Left ventricle myocardium inferior (tissue), 1 donor: ENCODE results near the gene SLC1A2. TPM values are rescaled to one million over a fixed set of nuclear protein-coding genes. Genes with fewer than 3 reads are reported as not detected.

Experiments
- DNase-seq: peaks from one replicate; pipeline ENCODE4 v3.0.0-alpha.2; 2020
- H3K27ac ChIP-seq: fragments of 200-600 bp; replicated peaks from 2 replicates; pipeline ENCODE4 v1.8.0; 2021
- H3K27me3 ChIP-seq: fragments of 200-600 bp; 2 replicates; pipeline ENCODE4 v1.8.0; 2021; ENCODE audit warnings: low read depth
- H3K36me3 ChIP-seq: fragments of 200-600 bp; 2 replicates; pipeline ENCODE4 v1.8.0; 2021
- H3K4me1 ChIP-seq: fragments of 200-600 bp; 2 replicates; pipeline ENCODE4 v1.8.0; 2021
- H3K4me3 ChIP-seq: fragments of 200-600 bp; 2 replicates; pipeline ENCODE4 v1.8.0; 2021; ENCODE audit warnings: mild to moderate bottlenecking, moderate library complexity
- H3K9me3 ChIP-seq: fragments of 200-600 bp; replicated peaks from 2 replicates; pipeline ENCODE4 v1.8.0; 2021
- CTCF ChIP-seq: fragments of 200-600 bp; IDR thresholded peaks from 2 replicates; pipeline ENCODE4 v1.8.0; 2021; ENCODE audit warnings: antibody characterized with exemption, mild to moderate bottlenecking, borderline replicate concordance
- intact Hi-C: fragments of 100-400 bp; cut with micrococcal nuclease; formaldehyde crosslinking; loops from one replicate; pipeline ENCODE4 v1.11.0; 2022
- total RNA-seq: library from RNA; stranded (reverse); fragmentation: NEBNext Ultra II Directional; extraction: Animal tissue kit (Norgen Biotek cat#: 25700); gene quantifications from one replicate; pipeline ENCODE4 v1.2.1, GENCODE V29; 2021
- donor health status: DM: no; HTN: yes; CAD: no; lungs with severe emphysema.

SLC1A2 gene
- total RNA-seq, 1 donor from 2014 or later: 8.4 TPM

GRCh38 chr11:35414311-35414710 lies 5.0 kb downstream of the SLC1A2 start:
- no peak for TF ChIP-seq CTCF
- Histone ChIP-seq H3K9me3 (no peaks in the 10 kb centered on the region), H3K36me3 (no peaks in the 10 kb centered on the region), H3K27ac (no peak overlapping the region), H3K4me3 (no peak overlapping the region), H3K27me3 (peaks cover 68% of the 10 kb centered on the region), H3K4me1 (peaks cover 11% of the 10 kb centered on the region)
- intact Hi-C loops: no loop called here
- DNase-seq: no peak

GRCh38 chr11:35413598-35413997 lies 5.8 kb downstream of the SLC1A2 start:
- no peak for DNase-seq
- peaks cover 64% of the 10 kb centered on the region for H3K27me3 ChIP-seq
- intact Hi-C loops: no loop called here
- no peaks in the 10 kb centered on the region for H3K9me3 ChIP-seq
- no peak overlapping the region for H3K4me3 ChIP-seq
- H3K4me1 ChIP-seq: peaks cover 4% of the 10 kb centered on the region
- no peak for TF ChIP-seq CTCF
- H3K27ac ChIP-seq: no peak overlapping the region
- no peaks in the 10 kb centered on the region for H3K36me3 ChIP-seq

- Histone ChIP-seq H3K9me3 (no peaks in the 10 kb centered on the region), H3K36me3 (no peaks in the 10 kb centered on the region), H3K27ac (no peak overlapping the region), H3K27me3 (peaks cover 57% of the 10 kb centered on the region), H3K4me1 (no peaks in the 10 kb centered on the region), H3K4me3 (no peak overlapping the region)
- TF ChIP-seq CTCF: peak; percentile 43
- intact Hi-C loops: no loop called here
- no peak for DNase-seq
Measured at GRCh38 chr11:35412285-35412684, 7.1 kb downstream of the SLC1A2 start.

GRCh38 chr11:35407041-35407440 lies 12.3 kb downstream of the SLC1A2 start:
- TF ChIP-seq CTCF: no peak
- no peaks in the 10 kb centered on the region for H3K36me3 ChIP-seq
- H3K9me3 ChIP-seq: no peaks in the 10 kb centered on the region
- no peak for DNase-seq
- H3K27me3 ChIP-seq: peaks cover 47% of the 10 kb centered on the region
- no peak overlapping the region for H3K4me3 ChIP-seq
- no peak overlapping the region for H3K27ac ChIP-seq
- H3K4me1 ChIP-seq: no peaks in the 10 kb centered on the region
- intact Hi-C loops: no loop called here

- no peak overlapping the region for H3K4me3 ChIP-seq
- no peaks in the 10 kb centered on the region for H3K36me3 ChIP-seq
- TF ChIP-seq CTCF: peak; percentile 47
- DNase-seq: no peak
- H3K27ac ChIP-seq: no peak overlapping the region
- H3K27me3 ChIP-seq: peaks cover 30% of the 10 kb centered on the region
- H3K4me1 ChIP-seq: no peaks in the 10 kb centered on the region
- intact Hi-C loops: no loop called here
- H3K9me3 ChIP-seq: no peaks in the 10 kb centered on the region
Measured at GRCh38 chr11:35404388-35404775, 15.0 kb downstream of the SLC1A2 start.
